ENCODE results near the gene LPAR6.
"Not testable (repeated sequence)": the region's sequence is repeated elsewhere in the genome, so short reads cannot be mapped to it uniquely, and the experiment has no call there.

The LPAR6 gene, protein sequence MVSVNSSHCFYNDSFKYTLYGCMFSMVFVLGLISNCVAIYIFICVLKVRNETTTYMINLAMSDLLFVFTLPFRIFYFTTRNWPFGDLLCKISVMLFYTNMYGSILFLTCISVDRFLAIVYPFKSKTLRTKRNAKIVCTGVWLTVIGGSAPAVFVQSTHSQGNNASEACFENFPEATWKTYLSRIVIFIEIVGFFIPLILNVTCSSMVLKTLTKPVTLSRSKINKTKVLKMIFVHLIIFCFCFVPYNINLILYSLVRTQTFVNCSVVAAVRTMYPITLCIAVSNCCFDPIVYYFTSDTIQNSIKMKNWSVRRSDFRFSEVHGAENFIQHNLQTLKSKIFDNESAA

DNA sequence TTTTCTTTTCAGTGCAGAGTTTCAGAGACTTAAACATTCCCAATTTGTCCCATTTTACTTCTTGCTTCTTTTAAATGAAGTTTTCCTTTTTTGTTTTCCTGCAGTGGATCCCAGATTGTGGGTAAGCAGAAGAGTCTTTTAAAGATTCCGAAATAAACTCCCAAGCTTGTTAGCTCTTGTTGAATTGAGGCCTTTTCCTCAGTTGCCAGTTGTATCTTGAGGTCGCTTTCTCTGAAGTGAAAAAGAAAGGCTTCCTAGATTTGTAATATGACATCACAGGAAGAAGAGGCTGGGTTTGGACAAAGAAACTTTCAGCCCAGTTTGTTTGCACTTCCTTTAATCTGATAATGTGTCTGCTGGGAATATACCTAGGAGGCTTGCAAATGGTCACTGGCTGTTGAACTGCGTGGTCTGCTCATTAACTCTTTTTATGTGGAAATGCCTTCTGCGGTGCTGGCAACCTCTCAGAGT is at the start of gene LPAR6:
Gene LPAR6 (minus strand): TSS at position 233 of the 471 bp plus-strand sequence. CDS start 690 bp downstream, outside the sequence.
- no peak for DNase-seq (ENCODE audit: low read depth)

DNA sequence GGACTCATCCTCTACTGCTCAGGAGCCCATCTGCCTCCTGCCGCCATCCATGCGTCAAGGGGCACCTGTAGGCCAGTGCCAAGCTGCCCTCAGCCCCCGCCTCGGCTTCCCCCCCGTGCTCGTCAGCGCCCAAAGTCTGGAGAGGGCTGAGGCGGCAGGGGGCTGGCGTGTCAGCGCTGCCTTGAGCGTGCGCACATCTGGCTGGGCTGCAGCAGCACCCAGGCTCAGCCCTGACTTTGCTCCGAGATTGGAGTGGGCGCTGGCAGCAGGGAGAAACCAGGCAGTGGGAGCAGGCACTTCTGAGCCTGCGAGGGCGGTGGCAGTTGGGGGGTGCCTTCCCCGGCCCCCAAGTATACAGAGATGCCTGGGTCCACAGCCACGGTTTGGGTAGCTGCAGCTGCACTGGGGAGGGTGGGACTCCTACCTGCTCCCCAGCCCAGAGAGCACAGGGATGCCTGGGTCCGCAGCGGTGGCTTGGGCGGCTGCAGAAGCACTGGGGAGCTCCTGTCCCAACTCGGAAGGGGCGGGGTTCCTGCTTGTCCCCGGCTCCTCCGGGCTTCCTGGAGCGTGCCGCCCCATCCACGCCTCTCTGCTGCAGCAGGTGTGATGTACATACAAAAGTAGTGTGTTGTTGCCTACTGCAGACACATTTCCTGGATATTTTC is 44.8 kb upstream of the LPAR6 start:
- no peak for DNase-seq (ENCODE audit: low read depth)

DNA sequence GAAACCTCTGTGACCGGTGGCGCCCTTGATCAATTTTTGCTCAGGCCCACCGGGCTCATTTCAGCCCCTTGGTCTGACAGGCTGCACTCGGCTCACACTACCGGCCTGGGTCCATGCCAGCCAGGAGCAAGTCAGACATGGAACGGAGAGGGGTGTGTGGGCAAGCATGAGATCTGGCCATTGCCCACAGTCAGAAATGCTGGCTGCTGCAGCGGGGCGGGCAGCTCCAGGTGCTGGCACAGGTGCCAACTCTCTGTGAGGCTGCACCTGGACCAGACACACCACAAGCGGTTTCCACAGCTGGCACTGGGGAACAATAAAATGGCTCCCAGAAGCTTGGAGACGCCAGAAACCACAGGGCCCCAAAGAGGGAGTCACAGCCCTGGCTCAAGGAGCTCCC is 43.6 kb upstream of the LPAR6 start:
- DNase-seq (ENCODE audit: low read depth) = no peak

DNA sequence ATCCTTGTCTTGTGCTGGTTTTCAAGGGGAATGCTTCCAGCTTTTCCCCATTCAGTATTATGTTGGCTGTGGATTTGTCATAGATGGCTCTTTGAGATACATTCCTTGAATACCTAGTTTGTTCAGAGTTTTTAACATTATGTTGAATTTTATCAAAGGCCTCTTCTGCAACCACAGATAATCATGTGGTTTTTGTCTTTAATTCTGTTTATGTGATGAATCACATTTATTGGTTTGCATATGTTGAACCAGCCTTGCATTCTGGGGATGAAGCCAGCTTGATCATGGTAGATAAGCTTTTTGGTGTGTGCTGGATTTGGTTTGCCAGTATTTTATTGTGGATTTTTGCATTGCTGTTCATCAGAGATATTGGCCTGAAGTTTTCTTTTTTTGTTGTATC is 38.3 kb upstream of the LPAR6 start:
- not testable (repeated sequence) for DNase-seq (ENCODE audit: low read depth)

DNA sequence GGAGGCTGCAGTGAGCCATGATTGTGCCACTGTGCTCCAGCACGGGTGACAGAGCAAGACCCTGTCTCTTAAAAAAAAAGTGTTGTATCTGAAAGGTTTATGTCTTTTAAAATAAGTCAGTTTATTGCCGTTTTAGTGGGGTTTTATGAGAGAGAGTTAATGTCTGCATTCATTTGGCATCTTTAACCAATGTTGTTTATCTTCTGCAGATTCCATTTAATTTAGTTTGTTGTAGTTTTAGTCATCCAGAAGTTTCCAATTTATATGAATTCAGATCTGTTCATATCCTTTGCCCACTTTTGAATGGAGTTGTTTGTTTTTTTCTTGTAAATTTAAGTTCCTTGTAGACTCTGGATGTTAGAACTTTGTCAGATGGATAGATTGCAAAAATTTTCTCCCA is 36.7 kb upstream of the LPAR6 start:
- no peak for DNase-seq (ENCODE audit: low read depth)

DNA sequence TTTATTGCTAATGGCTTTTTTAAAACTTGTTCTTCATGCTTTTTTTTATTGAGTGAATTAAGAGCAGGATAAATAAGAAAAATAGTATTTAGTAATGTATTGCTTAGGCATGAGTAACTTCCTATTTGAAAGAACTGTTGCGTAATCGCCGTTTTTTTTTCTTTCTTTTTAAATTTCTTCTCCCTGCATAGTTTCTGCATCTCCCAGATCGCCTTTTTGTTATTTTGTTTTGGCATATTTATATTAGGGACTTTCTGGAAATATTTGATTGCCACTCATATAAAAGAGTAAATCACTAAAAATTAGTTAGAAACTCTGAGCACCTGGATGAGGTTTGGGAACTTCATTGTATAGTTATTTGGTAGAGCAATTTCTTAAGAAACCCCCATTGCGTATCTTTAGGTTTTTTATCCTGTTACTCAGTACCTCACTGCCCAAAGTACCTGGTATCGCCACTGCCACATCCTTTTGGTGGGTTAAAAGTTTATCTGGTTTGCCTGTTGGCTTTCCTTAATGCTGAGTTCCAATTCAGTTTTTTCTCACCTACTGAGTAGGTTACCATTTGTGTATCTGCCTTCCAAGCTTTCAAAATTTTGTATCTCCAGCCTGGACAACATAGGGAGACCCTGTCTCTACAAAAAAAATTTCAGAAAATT is 36.2 kb upstream of the LPAR6 start:
- no peak for DNase-seq (ENCODE audit: low read depth)

DNA sequence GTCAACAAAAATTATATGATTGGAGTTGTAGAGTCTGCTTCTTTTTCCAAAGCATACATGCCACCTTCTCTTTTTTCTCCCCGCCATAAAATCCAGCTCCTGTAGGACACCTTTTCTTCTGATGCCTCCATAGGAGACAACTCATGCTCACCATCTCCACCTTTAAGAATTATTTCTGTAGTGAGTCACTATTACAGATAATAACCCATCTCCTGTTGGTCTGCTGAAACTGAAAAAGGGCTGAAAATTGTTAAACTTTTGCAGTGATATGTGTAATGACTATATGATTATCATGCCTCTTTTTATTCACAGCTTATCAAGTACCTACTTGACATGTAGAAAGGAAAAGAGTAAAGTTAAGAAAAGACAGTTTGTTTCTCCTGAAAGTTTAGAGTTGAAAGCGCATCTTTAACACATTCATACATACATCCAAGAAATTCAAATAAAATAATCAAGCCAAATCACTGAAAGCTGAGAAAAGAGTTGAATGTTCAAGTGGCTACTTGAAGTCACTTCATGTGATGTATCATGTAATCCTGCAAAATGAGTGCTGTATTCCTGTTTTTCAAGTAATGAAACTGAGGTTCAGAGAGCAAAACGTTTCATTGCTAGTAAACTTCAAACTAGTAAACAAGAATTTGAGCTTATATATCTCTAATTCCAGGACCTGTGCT is 35.5 kb upstream of the LPAR6 start:
- DNase-seq (ENCODE audit: low read depth) = no peak

DNA sequence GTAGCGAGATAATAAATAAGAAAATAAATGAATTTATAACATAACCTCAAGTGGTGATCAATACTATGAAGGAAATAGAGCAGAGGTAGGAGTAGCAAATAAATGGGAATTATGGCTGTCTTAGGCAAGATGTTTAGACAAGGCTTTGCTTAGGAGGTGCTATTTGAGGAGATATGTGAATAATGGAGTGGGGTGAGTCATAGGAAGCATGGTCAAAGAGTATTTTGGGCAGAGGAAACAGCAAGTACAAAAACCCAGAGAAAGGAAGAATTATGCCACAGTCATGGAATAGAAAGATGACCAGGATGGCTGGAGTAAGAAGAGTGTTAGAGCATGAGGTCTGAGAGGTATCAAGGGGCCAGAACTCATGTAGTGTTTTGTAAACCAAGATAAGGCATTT is 33.6 kb upstream of the LPAR6 start:
- DNase-seq (ENCODE audit: low read depth) = no peak

DNA sequence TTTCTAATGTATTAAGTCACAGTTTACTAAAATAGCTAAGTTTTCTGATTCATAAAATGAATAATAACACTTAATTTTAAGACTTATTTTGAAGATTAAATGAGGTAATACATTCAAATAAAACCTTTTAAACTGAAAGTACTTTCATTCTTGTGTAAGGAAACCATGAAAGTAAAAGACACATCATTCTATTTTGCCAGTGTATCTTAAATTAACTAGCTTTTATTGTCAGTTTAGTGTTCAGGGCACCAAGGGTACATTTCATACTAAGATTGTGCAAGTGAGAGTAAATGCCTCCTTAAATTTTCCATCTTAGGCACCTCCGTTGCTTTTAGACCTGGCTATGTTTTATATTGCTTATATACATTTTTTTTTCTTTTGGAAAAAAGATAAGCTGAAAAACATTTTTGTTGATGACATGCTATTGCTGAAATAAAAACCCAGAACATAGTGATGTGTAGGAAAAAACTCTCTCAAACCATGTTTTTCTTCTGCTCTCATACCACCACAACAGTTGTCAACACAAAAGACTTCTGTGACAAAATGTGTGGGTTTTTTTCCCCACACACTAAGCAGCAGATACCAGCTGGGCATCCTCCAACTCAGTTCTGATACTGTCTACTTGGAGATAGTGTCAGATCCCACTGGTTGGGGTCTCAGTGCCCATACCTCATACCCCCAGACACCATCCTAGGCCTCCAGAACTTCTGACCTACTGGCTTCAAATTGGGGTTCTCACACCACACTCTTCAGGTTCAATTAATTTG is 30.7 kb upstream of the LPAR6 start:
- no peak for DNase-seq (ENCODE audit: low read depth)

DNA sequence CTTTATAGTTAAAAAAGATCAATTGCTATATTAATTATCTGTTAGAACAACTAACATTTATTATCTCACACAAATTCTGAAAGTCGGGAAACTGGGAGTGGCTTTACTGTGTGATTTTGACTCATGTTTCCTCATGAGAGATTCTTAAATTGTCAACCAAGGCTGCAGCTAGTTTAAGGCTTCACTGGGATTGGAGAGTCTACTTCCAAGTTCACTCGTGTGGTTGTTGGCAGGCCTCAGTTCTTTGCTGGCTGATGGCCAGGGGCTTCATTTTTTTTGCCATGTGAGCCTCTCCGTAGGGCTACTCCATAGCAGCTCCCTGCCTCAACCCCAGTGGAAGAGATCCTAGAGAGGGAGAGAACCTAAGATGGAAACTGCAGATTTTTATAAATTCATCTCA is 24.5 kb upstream of the LPAR6 start:
- no peak for DNase-seq (ENCODE audit: low read depth)

DNA sequence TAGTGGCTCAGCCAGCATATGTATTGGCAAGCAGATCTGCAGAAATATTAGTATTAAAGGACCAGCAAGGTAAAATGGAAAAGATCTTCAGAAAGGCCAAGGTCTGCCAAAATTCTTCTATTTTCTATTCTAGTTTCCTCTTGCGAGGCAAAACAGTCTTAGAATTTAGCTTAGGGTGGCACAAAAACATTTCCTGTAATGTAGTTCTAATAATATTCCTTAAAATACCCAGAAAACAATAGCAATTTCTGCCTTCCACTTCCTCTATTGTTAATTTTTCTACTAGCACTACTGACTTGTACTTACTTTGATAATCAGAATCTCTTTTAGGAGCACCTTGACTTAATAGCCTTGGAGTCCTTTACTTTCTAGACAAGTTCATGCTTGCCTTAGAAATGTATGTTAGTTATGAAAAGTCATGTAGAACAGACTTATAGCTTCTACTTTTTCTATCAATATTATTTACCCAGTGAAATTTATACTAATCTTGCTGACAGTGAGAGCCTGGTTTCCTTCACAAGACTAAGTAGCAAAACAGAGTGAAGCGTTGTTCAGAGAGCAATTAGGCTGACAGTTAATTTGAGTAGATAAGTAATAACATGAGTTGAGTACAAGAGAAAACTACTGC is 23.9 kb upstream of the LPAR6 start:
- no peak for DNase-seq (ENCODE audit: low read depth)

DNA sequence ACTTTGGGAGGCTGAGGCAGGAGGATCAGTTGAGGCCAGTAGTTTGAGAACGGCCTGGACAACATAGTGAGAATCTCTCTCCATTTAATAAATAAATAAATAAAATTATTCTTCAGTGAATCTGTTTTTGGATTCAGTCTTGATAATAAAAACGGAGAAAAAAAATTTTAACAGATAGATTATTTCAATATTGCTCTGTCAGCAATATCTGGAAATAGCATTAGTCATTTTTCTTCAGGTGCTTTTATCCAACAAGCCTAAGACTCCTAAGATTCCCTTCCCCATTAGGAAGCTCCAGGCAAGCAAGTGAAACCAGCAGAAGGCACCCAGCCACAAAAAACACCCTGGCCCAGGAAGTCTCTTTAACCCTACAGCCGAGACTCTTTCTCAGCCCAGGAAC is 21.3 kb upstream of the LPAR6 start:
- no peak for DNase-seq (ENCODE audit: low read depth)

DNA sequence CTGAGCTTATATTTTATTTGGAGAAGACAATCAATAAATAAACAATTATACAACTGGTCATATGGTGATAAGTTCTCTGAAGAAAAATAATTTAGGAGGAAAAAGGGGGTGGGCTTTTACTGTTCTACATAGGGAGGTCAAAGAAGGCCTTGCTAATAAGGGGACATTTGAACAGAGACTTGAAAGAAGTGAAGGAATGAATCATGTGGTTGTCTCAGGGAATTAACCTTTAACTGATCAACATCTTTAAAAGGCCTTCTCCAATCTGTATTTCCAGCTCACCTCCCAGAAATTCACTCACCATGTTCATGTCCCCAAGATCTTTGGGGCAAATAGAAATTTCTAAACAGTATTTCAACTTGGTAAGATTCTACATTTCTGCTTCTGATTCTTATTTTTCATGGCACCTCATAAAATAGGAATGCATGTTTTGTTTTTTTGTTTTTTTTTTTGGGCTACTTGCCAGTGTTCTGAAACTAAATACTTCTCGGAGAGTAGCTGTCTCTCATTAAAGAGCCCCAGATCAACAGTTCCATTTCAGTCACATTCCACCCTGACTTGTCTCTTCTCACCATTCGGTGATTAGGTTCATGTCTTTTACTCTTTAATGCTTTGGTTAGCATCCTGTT is 19.2 kb upstream of the LPAR6 start:
- no peak for DNase-seq (ENCODE audit: low read depth)

DNA sequence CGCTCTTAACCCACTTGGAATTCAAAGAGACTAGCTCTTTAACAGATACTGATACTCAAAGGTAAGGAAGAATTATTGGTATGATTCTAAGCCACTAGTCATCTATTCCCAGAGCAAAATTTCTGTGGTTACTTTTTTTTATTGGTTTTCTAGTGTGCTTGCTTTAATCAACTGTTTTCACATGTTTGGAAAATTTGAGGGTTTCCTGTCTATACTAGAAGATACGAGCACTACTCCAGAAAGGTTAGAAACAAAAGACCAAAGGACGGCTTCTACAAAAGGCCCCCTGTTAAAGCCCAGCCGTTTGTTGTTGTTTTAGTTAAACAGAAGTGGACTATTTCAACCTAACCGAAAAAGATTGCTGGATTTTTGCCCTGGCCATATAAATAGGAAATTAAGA is 18.5 kb upstream of the LPAR6 start:
- no peak for DNase-seq (ENCODE audit: low read depth)

DNA sequence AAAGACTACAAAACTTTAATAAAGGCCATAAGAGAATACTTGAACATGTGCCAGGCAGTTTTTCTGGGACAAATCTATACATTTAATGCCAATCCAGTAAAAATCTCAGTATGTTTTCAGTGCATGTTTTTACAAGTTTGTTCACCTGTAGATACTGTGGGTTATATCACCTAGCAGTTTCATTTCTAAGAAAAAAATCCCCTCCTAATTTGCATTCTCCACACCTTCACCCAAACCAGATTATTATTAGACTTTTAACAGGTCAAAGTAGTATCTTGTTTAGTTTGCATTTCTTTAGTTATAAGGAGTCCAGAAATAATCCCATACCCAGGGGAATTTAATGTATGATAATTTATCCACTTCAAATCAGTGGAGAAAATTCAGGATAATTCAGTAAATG is 17.0 kb upstream of the LPAR6 start:
- DNase-seq (ENCODE audit: low read depth) = no peak

DNA sequence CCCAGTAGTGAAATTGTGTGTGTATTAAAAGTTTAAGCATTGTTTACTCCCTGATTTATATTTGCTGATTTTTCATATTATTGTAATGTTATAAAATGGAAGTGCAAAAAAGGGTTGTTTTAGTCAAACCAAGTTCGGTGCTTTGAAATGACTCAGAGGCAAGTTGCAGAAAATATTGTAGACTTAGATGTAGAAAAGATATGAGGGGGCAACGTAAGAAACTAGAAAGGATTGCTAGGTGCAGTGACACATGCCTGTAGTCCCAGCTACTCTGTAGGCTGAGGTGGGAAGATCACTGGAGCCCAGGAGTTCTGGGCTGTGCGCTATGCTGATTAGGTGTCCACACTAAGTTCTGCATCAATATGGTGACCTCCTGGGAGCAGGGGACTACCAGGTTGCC is 16.1 kb upstream of the LPAR6 start:
- no peak for DNase-seq (ENCODE audit: low read depth)

DNA sequence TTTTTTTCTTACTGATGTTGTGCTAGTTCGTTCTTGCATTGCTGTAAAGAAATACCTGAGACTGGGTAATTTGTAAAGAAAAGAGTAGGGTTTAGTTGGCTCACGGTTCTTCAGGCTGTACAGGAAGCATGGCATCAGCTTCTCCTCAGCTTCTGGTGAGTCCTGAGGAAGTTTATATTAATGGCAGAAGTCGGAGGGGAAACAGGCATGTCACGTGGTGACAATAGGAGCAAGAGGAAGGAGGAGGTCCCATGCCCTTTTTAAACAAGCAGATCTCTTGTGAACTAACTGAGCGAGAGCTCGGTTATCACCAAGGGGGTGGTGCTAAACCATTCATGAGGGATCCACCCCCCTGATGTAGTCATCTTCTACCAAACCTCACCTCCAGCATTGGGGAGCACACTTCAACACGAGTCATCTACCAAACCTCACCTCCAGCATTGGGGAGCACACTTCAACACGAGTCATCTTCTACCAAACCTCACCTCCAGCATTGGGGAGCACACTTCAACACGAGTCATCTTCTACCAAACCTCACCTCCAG is 13.9 kb upstream of the LPAR6 start:
- DNase-seq (ENCODE audit: low read depth) = not testable (repeated sequence)

DNA sequence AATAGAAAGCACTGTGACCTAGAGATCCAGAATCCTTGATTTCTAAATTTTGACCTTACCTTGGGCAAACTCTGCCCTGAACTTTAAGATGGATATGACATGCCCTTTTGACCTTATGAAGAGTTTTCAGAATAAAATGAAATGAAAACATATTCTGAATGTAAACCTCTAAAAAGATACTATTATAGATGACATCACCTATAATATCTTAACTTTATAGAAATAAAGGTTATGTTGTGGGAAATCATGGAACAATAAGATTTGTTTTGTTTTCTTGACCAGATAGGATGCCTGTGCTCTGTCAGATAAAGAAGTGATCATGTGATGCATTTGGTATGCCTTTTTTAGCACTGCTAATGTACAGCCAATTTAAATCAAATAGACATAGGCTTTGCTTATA is 13.1 kb upstream of the LPAR6 start:
- no peak for DNase-seq (ENCODE audit: low read depth)

DNA sequence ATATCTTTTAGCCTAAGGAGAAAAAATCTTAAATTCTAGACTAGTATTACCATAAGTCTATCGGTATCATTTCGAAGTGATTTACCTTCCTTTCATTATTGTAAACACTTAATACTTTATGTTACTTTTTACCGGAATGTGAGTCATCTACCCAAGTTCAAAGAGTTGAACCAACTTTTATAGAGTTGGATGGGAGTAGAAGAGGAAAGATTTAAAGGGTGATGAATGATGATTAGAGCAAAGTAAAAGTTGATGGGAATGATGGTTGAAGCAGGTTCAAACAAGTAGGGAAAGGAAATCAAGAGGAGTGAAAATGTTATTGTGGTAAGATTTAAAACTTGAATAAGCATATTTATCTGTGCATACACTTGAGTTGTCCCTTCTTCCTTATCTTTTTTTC is 11.3 kb upstream of the LPAR6 start:
- no peak for DNase-seq (ENCODE audit: low read depth)

DNA sequence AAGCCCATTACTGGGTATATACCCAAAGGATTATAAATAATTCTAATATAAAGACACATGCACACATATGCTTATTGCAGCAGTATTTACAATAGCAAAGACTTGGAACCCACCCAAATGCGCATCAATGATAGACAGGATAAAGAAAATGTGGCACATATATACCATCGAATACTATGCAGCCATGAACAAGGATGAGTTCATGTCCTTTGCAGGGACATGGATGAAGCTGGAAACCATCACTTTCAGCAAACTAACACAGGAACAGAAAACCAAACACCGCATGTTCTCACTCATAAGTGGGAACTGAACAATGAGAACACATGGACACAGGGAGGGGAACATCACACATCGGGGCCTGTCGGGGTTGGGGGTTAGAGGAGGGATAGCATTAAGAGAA is 9.1 kb upstream of the LPAR6 start:
- not testable (repeated sequence) for DNase-seq (ENCODE audit: low read depth)

DNA sequence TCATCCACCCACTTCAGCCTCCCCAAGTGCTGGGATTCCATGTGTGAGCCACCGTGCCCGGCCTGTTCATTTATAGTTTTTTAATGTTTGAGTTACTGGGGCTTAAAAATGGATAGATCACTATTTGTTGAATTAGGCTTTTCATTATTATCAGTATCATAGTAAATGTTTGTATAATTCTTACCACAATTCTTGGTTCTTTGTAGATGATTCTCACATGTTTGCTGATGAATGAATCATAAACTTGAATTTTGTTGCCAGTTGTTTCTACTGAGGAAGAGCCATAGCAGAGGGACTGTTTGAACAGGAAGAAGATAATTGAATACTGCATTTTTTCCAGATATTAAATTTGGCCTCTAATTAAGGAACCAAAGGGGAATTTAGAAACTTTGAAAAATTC is 2.6 kb upstream of the LPAR6 start:
- DNase-seq (ENCODE audit: low read depth) = no peak

All from activated T-cell treated with anti-CD3 and anti-CD28 coated beads for 24 hours (primary cell).